A673 (cell line): ENCODE results near the gene SEC61A1. TPM values are rescaled to one million over a fixed set of nuclear protein-coding genes. Genes with fewer than 3 reads are reported as not detected.

Experiments
- BruUV-seq: library from RNA; stranded (reverse); fragments of 400-500 nt; replicated peaks from 2 replicates; lab custom pipeline; 2021; lab: Mats Ljungman, UMichigan
- CTCF ChIA-PET: fragments of 300-600 bp; sonication (Branson Sonifier 250); formaldehyde crosslinking; loops from one replicate; lab custom pipeline; 2022; ENCODE audit warnings: antibody characterized with exemption; lab: Charles Lee
- POLR2A ChIA-PET: fragments of 300-600 bp; sonication (Branson Sonifier 250); formaldehyde crosslinking; loops from one replicate; lab custom pipeline; 2022; ENCODE audit warnings: antibody characterized with exemption; ENCODE audit not compliant: low non-redundant PET; lab: Charles Lee
- DNase-seq: peaks from one replicate; pipeline ENCODE4 v3.0.0-alpha.2; 2015; ENCODE audit warnings: low spot score
- H3K27ac ChIP-seq: fragments of 200-600 bp; sonication (generic); 2 replicates; pipeline ENCODE4 v1.5.1; 2016; ENCODE audit warnings: mixed run types, low read depth, mild to moderate bottlenecking, mixed read lengths, antibody characterized with exemption, low read length; ENCODE audit not compliant: poor library complexity, severe bottlenecking
- H3K27me3 ChIP-seq: fragments of 200-600 bp; sonication (generic); replicated peaks from 2 replicates; pipeline ENCODE4 v1.6.1; 2017; ENCODE audit warnings: mixed run types, low read depth, mild to moderate bottlenecking, mixed read lengths, antibody characterized with exemption, low read length; ENCODE audit not compliant: insufficient read depth, poor library complexity
- H3K36me3 ChIP-seq: fragments of 200-600 bp; sonication (generic); 2 replicates; pipeline ENCODE4 v1.6.1; 2016; ENCODE audit warnings: mixed run types, mild to moderate bottlenecking, mixed read lengths, antibody characterized with exemption, low read length; ENCODE audit not compliant: insufficient read depth, poor library complexity, severe bottlenecking
- H3K4me1 ChIP-seq: fragments of 200-600 bp; sonication (generic); 2 replicates; pipeline ENCODE4 v1.6.1; 2017; ENCODE audit warnings: mixed run types, mild to moderate bottlenecking, mixed read lengths, antibody characterized with exemption, low read length; ENCODE audit not compliant: insufficient read depth, poor library complexity, severe bottlenecking
- H3K4me3 ChIP-seq: fragments of 200-600 bp; sonication (generic); 2 replicates; pipeline ENCODE4 v1.5.1; 2016; ENCODE audit warnings: low read depth, mixed run types, mild to moderate bottlenecking, mixed read lengths, low read length; ENCODE audit not compliant: poor library complexity, severe bottlenecking
- H3K9me3 ChIP-seq: fragments of 200-600 bp; sonication (generic); 2 replicates; pipeline ENCODE4 v1.6.1; 2016; ENCODE audit warnings: mixed run types, low read depth, mild to moderate bottlenecking, mixed read lengths, antibody characterized with exemption, low read length; ENCODE audit not compliant: poor library complexity, severe bottlenecking
- EZH2 ChIP-seq: fragments of 200-600 bp; sonication (generic); IDR thresholded peaks from 2 replicates; pipeline ENCODE4 v1.6.1; 2017; ENCODE audit warnings: borderline replicate concordance, low read depth, mild to moderate bottlenecking, mixed read lengths, antibody characterized with exemption, low read length; ENCODE audit not compliant: poor library complexity, severe bottlenecking
- intact Hi-C: fragments of 100-400 bp; cut with micrococcal nuclease; formaldehyde crosslinking; loops from one replicate; pipeline ENCODE4 v1.10.0; 2022; ENCODE audit not compliant: unreplicated experiment
- total RNA-seq: library from RNA; stranded (reverse); gene quantifications from 2 replicates; pipeline ENCODE4 v1.2.3, GENCODE V29; 2021
- TF ChIP-seq, protein P1 (sequence below): fragments of 300-800, 200-600 bp; sonication (generic); conservative IDR thresholded peaks from 2 replicates; pipeline ENCODE4 v1.5.1; 2017; ENCODE audit warnings: low read depth, mild to moderate bottlenecking, antibody characterized with exemption, low read length, moderate library complexity, mixed read lengths

SEC61A1 gene
- total RNA-seq, 1 experiment from 2014 or later: 176 TPM

- H3K27ac ChIP-seq: no peak overlapping the region
- DNase-seq: no peak
- ChIA-PET POLR2A (no interaction called here), CTCF (interaction anchor here (0.7 kb wide), 1 partner anchor 45 kb away, joined by 7 read pairs; no protein-coding TSS in a partner anchor)
- H3K9me3 ChIP-seq: peaks cover 8% of the 10 kb centered on the region
- no peak for TF ChIP-seq EZH2
- TF ChIP-seq, protein P1, sequence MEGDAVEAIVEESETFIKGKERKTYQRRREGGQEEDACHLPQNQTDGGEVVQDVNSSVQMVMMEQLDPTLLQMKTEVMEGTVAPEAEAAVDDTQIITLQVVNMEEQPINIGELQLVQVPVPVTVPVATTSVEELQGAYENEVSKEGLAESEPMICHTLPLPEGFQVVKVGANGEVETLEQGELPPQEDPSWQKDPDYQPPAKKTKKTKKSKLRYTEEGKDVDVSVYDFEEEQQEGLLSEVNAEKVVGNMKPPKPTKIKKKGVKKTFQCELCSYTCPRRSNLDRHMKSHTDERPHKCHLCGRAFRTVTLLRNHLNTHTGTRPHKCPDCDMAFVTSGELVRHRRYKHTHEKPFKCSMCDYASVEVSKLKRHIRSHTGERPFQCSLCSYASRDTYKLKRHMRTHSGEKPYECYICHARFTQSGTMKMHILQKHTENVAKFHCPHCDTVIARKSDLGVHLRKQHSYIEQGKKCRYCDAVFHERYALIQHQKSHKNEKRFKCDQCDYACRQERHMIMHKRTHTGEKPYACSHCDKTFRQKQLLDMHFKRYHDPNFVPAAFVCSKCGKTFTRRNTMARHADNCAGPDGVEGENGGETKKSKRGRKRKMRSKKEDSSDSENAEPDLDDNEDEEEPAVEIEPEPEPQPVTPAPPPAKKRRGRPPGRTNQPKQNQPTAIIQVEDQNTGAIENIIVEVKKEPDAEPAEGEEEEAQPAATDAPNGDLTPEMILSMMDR: no peak
- intact Hi-C loops: no loop called here
- no peaks in the 10 kb centered on the region for H3K27me3 ChIP-seq
- H3K36me3 ChIP-seq: no peaks in the 10 kb centered on the region
- no peak overlapping the region for H3K4me3 ChIP-seq
- no peaks in the 10 kb centered on the region for H3K4me1 ChIP-seq
- no TSS peak for BruUV-seq
Observed at GRCh38 chr3:128012050-128012449, 40.2 kb upstream of the SEC61A1 start.

DNA sequence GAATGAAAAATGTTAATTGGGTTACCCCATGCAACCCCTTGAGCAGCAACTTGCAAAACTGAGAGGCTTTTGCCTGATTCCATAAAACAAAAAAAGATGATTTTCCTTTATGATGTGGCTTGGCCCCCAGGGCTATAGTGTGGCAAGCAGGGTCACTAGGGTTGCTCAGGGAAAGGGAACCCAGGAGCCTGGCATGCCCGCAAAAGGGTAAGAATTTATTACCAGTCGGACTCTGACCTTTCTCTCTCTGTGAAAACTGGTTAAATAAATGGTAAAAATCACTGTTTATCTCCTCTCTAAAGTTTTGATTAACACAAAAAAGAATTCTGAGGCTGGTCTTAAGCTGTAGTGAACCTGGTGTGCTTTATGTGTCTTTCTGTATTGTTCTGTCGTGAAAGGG is 37.7 kb upstream of the SEC61A1 start:
- no peak for DNase-seq
- no peak overlapping the region for H3K4me3 ChIP-seq
- intact Hi-C loops: no loop called here

DNA sequence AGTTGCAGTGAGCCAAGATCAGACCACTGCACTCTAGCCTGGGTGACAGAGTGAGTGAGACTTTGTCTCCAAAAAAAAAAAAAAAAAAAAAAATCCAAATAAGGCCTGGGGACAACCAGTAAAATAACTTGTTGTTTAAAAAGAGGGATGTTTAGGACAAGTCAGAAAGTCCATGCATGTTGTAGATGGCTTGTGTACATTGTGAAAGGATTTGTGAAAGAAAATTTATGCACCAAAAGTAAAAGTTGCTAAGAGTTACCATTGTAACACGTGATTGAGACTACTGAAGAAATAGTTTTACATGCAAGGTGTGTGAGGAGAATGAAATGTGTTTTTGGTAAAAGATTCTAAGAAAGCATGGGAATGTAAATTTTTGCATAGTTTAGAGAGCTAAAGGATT is 35.7 kb upstream of the SEC61A1 start:
- H3K9me3 ChIP-seq: peaks cover 8% of the 10 kb centered on the region
- TF ChIP-seq, protein P1: no peak
- no peak for TF ChIP-seq EZH2
- BruUV-seq: no TSS peak
- no peak overlapping the region for H3K27ac ChIP-seq
- intact Hi-C loops: no loop called here
- DNase-seq: no peak
- POLR2A ChIA-PET: no interaction called here
- H3K36me3 ChIP-seq: no peaks in the 10 kb centered on the region
- no peaks in the 10 kb centered on the region for H3K27me3 ChIP-seq
- CTCF ChIA-PET: no interaction called here
- no peaks in the 10 kb centered on the region for H3K4me1 ChIP-seq
- no peak overlapping the region for H3K4me3 ChIP-seq

More for the DNA sequence above, 37.7 kb upstream of the SEC61A1 start:
- H3K36me3 ChIP-seq: no peaks in the 10 kb centered on the region
- no peak for TF ChIP-seq EZH2
- TF ChIP-seq, protein P1: no peak
- H3K27me3 ChIP-seq: no peaks in the 10 kb centered on the region
- H3K27ac ChIP-seq: no peak overlapping the region
- ChIA-PET CTCF (no interaction called here), POLR2A (no interaction called here)
- peaks cover 8% of the 10 kb centered on the region for H3K9me3 ChIP-seq
- BruUV-seq: no TSS peak
- no peaks in the 10 kb centered on the region for H3K4me1 ChIP-seq
